NAMALWA (cell line): Measurements from ENCODE around the gene RETREG3.

Source experiments
- DNase-seq: peaks from one replicate; pipeline ENCODE4 v3.0.0-alpha.2; 2015; ENCODE audit warnings: low spot score

The RETREG3 gene

DNA sequence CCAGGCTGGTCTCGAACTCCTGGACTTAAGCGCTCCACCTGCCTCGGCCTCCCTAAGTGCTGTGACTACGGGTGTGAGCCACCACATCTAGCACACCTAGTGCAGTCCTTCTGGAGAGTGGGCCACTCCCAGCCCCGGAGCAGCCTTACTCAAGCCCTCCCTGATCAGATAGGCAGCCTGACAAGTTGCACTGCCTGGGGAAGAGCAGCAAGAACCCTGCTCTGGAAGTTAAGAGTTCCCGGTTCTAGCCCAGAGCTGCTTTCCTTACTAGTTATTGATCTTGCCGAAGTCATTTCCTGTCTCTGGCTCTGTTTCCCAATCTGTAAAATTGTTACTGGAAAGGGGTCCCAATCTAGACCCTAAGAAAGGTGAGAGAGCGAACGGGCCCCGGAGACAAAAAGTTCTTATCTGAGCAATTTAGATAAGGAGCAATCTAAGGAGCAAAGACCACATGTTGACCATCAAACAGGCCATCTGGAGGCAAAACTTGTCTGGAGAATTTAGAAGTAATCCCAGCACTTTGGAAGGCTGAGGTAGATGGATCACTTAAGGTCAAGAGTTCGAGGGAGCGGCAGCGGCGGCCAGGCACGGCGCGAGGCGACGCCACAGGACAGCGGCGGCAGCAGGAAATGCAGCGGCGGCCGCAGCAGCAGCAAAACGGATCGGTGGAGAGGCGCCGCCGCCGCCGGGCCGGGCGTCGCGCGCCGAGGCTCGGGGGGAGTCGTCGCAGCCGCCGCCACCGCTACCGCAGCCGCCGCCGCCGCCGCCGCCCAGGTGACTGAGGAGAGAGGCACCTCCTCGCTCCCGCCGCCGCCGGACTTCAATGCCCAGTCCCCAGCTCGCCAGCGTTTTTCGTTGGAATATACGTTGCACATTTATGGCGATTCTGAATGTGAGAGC, 77.5 kb downstream of the RETREG3 start:
- DNase-seq, result peak; percentile 69

DNA sequence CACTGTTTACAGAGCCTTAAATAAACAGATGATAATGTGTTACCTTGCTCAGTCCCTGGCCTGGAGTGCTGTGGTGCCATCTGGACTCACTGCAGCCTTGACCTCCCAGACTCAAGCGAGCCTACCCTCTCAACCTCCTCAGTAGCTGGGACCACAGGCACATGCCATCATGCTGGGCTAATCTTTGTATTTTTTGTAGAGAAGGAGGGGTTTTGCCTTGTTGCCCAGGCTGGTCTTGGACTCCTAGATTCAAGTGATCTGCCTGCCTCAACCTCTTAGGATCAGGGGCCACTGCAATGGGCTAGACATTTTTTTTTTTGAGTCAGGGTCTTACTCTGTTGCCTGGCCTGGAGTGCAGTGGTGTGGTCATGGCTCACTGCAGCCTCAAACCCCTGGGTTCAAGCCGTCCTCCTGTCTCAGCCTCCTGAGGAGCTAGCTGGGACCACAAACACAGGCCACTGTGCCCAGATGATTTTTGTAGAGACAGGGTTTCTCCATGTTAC, 78.2 kb downstream of the RETREG3 start:
- DNase-seq, result no peak
